H1 (cell line): Measurements from ENCODE around the gene CRYGA. TPM values are rescaled to one million over a fixed set of nuclear protein-coding genes. Genes with fewer than 3 reads are reported as not detected.

Experiments
- ASH2L ChIP-seq: fragments of 200-600, 300-600 bp; sonication (generic); IDR thresholded peaks from one replicate; pipeline ENCODE4 v1.7.1; 2017; ENCODE audit warnings: low read length
- CHD7 ChIP-seq: fragments of 300-600 bp; sonication (generic); IDR thresholded peaks from 2 replicates; pipeline ENCODE4 v1.7.1; 2012; ENCODE audit warnings: low read length, moderate library complexity, mild to moderate bottlenecking, inconsistent platforms; ENCODE audit not compliant: insufficient replicate concordance
- CTCF ChIP-seq, 3 experiments: IDR thresholded peaks; 1 replicate in 2 of 3; 2 replicates in 1 of 3; pipeline versions ENCODE4 v1.5.1 to v1.6.1; 2011; ENCODE audit warnings: low read length in 3 of 3, mild to moderate bottlenecking in 3 of 3, inconsistent platforms in 2 of 3, low read depth in 1 of 3, moderate library complexity in 1 of 3; ENCODE audit not compliant: insufficient read depth in 1 of 3; ENCODE audit errors: control extremely low read depth in 1 of 3
- GTF2F1 ChIP-seq: IDR thresholded peaks from 2 replicates; pipeline ENCODE4 v1.6.1; 2012; ENCODE audit warnings: low read depth, low read length, improper control_type of control experiment, borderline replicate concordance
- RBBP5 ChIP-seq: IDR thresholded peaks from 2 replicates; pipeline ENCODE4 v1.7.1; 2012; ENCODE audit warnings: low read depth, mild to moderate bottlenecking, inconsistent platforms, low read length, moderate library complexity, borderline replicate concordance
- SP4 ChIP-seq: IDR thresholded peaks from 2 replicates; pipeline ENCODE4 v1.6.1; 2012; ENCODE audit warnings: low read length, inconsistent platforms
- YY1 ChIP-seq: IDR thresholded peaks from 2 replicates; pipeline ENCODE4 v1.6.1; 2011; ENCODE audit warnings: low read depth, mild to moderate bottlenecking, low read length
- polyA plus RNA-seq, 7 experiments: library from polyadenylated mRNA; depleted of rRNA in 3 of 7; stranded (reverse) in 5 of 7; unstranded in 2 of 7; fragments of >200 nt in 5 of 7; fragments of 200-250 nt in 2 of 7; gene quantifications; 1 replicate in 5 of 7; 2 replicates in 1 of 7; 4 replicates in 1 of 7; pipeline versions ENCODE4 v1.2.1 to v1.2.3, GENCODE V29; 2011 to 2013; ENCODE audit warnings: missing spikeins in 2 of 7, mixed read lengths in 2 of 7
- total RNA-seq: library from RNA; stranded (reverse); fragmentation: NEBNext Ultra II Directional; extraction: Animal tissue kit (Norgen Biotek cat#: 25700); gene quantifications from 2 replicates; pipeline ENCODE4 v1.2.1, GENCODE V29; 2021

CRYGA gene
- total and polyA plus RNA-seq, 2 of the 8 experiments (the other 6 are each of a cell fraction or from before 2014, with no cell fraction given): not detected

- TF ChIP-seq CHD7: no peak
- TF ChIP-seq ASH2L: no peak
- TF ChIP-seq YY1: no peak
- TF ChIP-seq SP4: no peak
- no peak for TF ChIP-seq CTCF (IDR thresholded peaks at IDR 0.05; ENCODE audit: control extremely low read depth in 1 of 3, insufficient read depth in 1 of 3, low read depth in 1 of 3, low read length in 3 of 3)
- no peak for TF ChIP-seq GTF2F1
- TF ChIP-seq RBBP5: no peak
Measured at GRCh38 chr2:208150956-208151355, 12.4 kb downstream of the CRYGA start (continued).
